GM12875 (cell line): ENCODE results near the gene KRT15.

Experiments
- H3K4me3 ChIP-seq: one replicate; pipeline ENCODE4 v1.5.1; 2011; ENCODE audit warnings: low read depth, low read length, control low read depth
- TF ChIP-seq, protein P1 (sequence below): IDR thresholded peaks from 2 replicates; pipeline ENCODE4 v1.5.1; 2011; ENCODE audit warnings: low read depth, mild to moderate bottlenecking, control low read depth, inconsistent platforms, low read length, moderate library complexity, borderline replicate concordance; ENCODE audit not compliant: insufficient read depth

The KRT15 gene

DNA sequence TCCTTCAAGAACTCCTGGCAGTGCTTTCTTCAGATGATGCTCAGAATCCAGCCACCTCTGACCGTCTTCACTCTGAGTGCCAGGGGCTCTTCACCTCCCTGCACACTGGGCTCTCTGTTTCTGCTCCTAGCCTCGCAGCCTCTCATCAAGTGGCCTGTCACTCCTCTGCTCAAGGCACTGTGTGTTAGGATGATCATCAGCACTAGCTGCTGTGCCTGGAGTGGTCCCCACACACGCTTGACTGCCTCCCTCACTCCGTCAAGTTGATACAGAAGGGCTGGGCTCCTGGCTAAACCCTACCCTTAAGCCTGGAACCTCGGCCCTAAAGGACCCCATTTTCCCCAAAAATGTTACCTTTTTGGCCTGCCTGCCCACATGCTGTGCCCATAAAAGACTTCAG, 37.6 kb upstream of the KRT15 start:
- TF ChIP-seq, protein P1, sequence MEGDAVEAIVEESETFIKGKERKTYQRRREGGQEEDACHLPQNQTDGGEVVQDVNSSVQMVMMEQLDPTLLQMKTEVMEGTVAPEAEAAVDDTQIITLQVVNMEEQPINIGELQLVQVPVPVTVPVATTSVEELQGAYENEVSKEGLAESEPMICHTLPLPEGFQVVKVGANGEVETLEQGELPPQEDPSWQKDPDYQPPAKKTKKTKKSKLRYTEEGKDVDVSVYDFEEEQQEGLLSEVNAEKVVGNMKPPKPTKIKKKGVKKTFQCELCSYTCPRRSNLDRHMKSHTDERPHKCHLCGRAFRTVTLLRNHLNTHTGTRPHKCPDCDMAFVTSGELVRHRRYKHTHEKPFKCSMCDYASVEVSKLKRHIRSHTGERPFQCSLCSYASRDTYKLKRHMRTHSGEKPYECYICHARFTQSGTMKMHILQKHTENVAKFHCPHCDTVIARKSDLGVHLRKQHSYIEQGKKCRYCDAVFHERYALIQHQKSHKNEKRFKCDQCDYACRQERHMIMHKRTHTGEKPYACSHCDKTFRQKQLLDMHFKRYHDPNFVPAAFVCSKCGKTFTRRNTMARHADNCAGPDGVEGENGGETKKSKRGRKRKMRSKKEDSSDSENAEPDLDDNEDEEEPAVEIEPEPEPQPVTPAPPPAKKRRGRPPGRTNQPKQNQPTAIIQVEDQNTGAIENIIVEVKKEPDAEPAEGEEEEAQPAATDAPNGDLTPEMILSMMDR: no peak
- no peak overlapping the region for H3K4me3 ChIP-seq

DNA sequence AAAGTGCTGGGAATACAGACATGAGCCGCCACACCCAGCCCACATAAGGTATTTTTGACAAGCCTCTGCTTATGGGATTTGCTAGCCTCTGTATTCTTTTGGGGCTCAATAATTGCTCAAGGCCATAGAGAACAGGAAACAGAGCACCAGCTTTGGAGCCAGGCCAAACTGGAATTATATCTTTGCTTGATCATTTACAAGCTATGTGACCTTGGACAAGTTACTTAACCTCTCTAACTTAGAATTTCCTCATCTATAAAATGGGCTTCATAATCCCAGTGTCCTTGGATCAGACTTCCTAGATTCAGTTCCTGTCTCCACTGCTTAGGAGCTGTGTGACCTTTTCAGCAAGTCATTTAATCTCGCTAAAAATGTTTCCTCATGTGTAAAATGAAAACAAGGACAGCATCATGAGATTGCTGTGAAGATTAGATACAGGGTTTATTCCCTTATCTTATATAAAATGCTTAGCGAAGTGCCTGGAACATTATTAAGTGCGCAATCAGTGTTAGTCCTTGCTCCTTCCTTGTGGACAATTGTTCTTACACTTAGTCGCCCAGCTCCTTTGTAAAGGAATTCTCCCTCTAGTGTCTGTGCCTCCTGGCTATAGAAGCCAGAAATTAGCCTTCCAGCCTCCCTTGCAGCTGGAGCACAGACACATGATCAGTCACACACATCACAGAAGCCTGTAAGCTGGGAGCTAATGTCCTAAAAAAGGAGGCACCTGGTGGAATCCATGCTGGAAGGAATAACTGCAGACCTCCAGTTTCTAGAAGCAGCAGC, 36.6 kb upstream of the KRT15 start:
- TF ChIP-seq, protein P1: no peak
- H3K4me3 ChIP-seq: no peak overlapping the region

DNA sequence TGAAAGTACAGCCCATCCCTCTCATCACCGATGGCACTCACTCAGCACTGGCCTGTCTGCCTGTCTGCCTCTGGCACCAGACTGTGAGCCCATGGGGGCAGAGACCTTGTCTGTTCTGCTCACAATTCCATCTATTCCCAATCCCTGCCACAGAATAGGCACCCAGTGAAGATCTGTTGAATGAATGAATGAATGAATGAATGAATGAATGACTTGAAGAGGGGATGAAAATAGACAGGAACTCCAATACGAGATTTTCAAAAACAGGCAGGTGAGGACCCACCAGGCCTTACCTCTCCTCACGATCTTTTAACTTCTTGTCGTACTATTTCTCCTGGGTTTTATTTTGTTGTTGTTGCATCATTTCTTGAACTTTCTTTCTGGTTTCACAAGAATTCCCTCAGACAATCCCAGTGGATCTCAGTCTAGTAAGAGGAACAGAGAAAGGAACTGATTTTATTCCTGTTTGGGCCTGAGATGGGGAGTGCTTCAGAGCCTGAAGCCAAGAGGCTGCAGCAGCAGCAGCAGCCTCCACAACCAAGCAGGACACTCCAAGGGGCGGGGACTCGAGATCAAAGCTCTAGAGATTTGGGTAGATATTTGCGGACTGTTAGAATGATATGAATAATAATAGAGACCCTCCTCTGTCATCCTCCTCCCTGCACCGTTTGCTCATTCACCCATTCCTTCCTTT, 35.4 kb upstream of the KRT15 start:
- H3K4me3 ChIP-seq: no peak overlapping the region
- TF ChIP-seq, protein P1: no peak

DNA sequence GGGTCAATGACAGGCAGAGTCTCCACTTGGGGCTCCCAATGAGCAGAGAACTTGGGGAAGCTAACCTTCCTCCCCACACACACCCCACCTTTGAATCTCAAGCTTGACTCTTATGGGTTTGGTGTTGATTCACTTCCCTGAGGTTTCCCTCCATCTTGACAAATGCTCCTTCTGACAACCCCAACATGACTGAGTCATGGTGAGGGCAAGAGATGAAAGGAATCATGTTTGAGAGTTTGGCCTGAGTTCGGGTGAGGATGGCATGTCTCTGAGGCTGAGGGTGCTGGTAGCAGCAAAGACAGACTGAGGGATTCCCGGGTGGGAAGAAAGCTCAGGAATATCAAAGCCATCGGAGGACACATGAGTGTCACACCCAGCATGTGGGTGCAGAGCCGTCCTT, 34.5 kb upstream of the KRT15 start:
- TF ChIP-seq, protein P1: no peak
- no peak overlapping the region for H3K4me3 ChIP-seq

DNA sequence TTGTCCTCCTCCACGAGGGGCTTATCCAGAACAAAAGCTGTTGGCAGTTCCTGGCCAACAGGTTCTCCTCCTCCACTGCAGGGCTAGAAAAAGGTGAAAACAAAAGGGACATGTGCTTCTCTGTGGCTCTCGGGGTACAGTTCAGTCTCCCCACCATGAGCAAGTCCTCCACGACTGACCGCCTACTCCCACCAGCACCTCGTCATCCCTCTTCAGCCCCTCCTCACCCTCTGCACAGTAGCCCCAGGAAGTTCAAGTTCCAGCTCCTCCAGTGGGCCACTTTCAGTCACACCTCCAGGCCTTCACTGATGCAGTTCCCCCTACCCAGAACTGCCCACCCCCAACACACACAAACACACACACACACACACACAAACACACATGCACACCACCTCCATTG, 33.8 kb upstream of the KRT15 start:
- TF ChIP-seq, protein P1: no peak

DNA sequence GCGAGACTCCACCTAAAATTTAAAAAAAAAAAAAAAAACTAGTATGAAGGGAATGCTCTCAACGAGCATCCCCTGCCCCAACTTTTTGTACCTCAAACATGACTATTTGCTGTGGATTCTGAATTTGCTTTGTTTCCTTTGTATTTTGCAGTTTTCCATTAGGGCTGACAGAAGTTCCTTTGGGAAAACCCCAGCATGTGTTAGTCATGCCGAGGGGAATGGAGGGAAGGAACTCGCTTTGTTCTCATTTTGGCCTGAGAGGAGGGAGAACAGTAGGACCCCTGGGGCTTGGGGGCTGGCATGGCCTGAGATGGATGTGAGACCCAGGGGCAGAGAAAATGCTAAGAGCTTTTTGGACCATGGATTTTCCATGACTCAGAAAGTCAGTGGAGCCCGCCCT, 32.7 kb upstream of the KRT15 start:
- TF ChIP-seq, protein P1: no peak
- no peak overlapping the region for H3K4me3 ChIP-seq

More for the DNA sequence above, 33.8 kb upstream of the KRT15 start:
- H3K4me3 ChIP-seq: no peak overlapping the region

DNA sequence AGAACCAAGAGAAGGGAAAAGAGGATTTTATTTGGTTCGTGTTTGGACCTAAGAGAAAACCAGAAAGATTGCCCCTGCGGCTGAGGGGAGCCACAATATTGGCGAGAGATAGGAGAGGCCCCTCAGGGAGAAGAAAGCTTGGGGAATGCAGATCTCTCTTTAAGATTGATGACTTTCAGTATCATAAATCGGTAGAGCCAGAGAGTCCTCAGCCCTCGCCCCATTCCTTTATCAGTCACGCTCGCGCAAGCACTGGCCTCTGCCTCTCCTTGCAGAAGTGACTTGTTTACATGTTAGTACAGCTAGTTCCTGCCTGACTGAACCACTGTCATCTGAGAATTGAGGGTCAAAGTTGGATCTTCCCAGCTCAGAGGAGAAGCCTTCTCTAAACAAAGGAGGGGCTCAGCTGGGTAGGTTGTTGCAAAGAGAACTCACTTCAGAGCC, 30.9 kb upstream of the KRT15 start:
- H3K4me3 ChIP-seq: no peak overlapping the region

More for the DNA sequence above, 30.9 kb upstream of the KRT15 start:
- TF ChIP-seq, protein P1: no peak
